HepG2 (cell line): ENCODE data around the gene OR10X1. TPM values are rescaled to one million over a fixed set of nuclear protein-coding genes. Genes with fewer than 3 reads are reported as not detected.

Experiments used
- ATAC-seq: fragments of 200-7000 bp; cut with Tn5 transposase; 3 replicates; pipeline ENCODE4 v1.9.1; 2020; ENCODE audit warnings: mild to moderate bottlenecking, moderate library complexity
- BruUV-seq: library from RNA; stranded (reverse); fragments of 400-500 nt; replicated peaks from 2 replicates; lab custom pipeline; 2021; lab: Mats Ljungman, UMichigan
- CTCF ChIA-PET: fragments of 300-600 bp; formaldehyde crosslinking; extraction: SDS; loops from one replicate; lab custom pipeline; 2021; ENCODE audit warnings: low total read pairs, inconsistent platforms, low intra/inter-chr PET ratio; lab: Yijun Ruan, JAX
- POLR2A ChIA-PET: fragments of 350-600 bp; sonication (Branson Sonifier 250); formaldehyde crosslinking; loops from one replicate; lab custom pipeline; 2020; ENCODE audit warnings: antibody characterized with exemption, inconsistent platforms; lab: Yijun Ruan, JAX
- DNase-seq: peaks from one replicate; pipeline ENCODE4 v3.0.0-alpha.2; 2015; ENCODE audit warnings: low spot score
- FAIRE-seq: peaks from 3 replicates; lab custom pipeline; 2011; peaks lifted over from hg19 to GRCh38; lab: Jason Lieb, UNC
- H2AFZ ChIP-seq: one replicate; pipeline ENCODE4 v1.6.1; 2011; ENCODE audit warnings: low read length, inconsistent platforms
- H3K27ac ChIP-seq: fragments of 300-600 bp; 3 replicates; pipeline ENCODE4 v1.8.0; 2011; ENCODE audit warnings: mixed run types, mild to moderate bottlenecking, mixed read lengths, low read length, inconsistent platforms; ENCODE audit not compliant: insufficient read depth; ENCODE audit errors: extremely low read length
- H3K27me3 ChIP-seq, 2 experiments: fragments of 200-600 bp in 1 of 2; 2 replicates in 1 of 2; 3 replicates in 1 of 2; pipeline versions ENCODE4 v1.6.0 to v1.8.0; 2011; ENCODE audit warnings: low read length in 2 of 2, mild to moderate bottlenecking in 2 of 2, moderate library complexity in 2 of 2, inconsistent platforms in 1 of 2; ENCODE audit not compliant: insufficient read depth in 2 of 2, control insufficient read depth in 1 of 2
- H3K36me3 ChIP-seq, 2 experiments: fragments of 200-600 bp in 1 of 2; replicated peaks in 1 of 2; 2 replicates in 1 of 2; 3 replicates in 1 of 2; pipeline versions ENCODE4 v1.5.1 to v1.8.0; 2011; ENCODE audit warnings: low read length in 2 of 2, inconsistent platforms in 1 of 2; ENCODE audit not compliant: insufficient read depth in 2 of 2, control insufficient read depth in 1 of 2
- H3K4me1 ChIP-seq: 2 replicates; pipeline ENCODE4 v1.5.1; 2012; ENCODE audit warnings: low read length, inconsistent platforms; ENCODE audit not compliant: insufficient read depth
- H3K4me2 ChIP-seq: 2 replicates; pipeline ENCODE4 v1.6.0; 2011; ENCODE audit warnings: low read depth, low read length, inconsistent platforms
- H3K4me3 ChIP-seq, 3 experiments: fragments of 200-600 bp in 1 of 3; sonication (generic), shearing (Covaris generic) in 1 of 3; replicated peaks in 1 of 3; 2 replicates each; pipeline ENCODE4 v1.5.1; 2011 to 2016; ENCODE audit warnings: low read length in 3 of 3, inconsistent platforms in 2 of 3, low read depth in 2 of 3, mild to moderate bottlenecking in 2 of 3, control low read depth in 1 of 3, mixed read lengths in 1 of 3; ENCODE audit not compliant: insufficient read depth in 1 of 3
- H3K79me2 ChIP-seq: one replicate; pipeline ENCODE4 v1.6.1; 2011; ENCODE audit warnings: low read length, inconsistent platforms; ENCODE audit not compliant: insufficient read depth
- H3K9ac ChIP-seq: 2 replicates; pipeline ENCODE4 v1.6.0; 2011; ENCODE audit warnings: mild to moderate bottlenecking, low read depth, low read length, inconsistent platforms; ENCODE audit not compliant: insufficient read depth
- H3K9me3 ChIP-seq: 2 replicates; pipeline ENCODE4 v1.5.1; 2012; ENCODE audit warnings: mild to moderate bottlenecking, low read length
- H4K20me1 ChIP-seq: 2 replicates; pipeline ENCODE4 v1.6.0; 2011; ENCODE audit warnings: inconsistent platforms, mild to moderate bottlenecking, low read length, moderate library complexity; ENCODE audit not compliant: insufficient read depth
- EEA1 ChIP-seq: sonication (generic); formaldehyde crosslinking; IDR thresholded peaks from 2 replicates; pipeline ENCODE4 v1.5.1; 2020; ENCODE audit warnings: mild to moderate bottlenecking, missing genetic modification reagents, borderline replicate concordance
- EZH2 ChIP-seq: conservative IDR thresholded peaks from 2 replicates; pipeline ENCODE4 v1.6.1; 2012; ENCODE audit warnings: mild to moderate bottlenecking, low read depth, low read length, moderate library complexity
- FOXK2 ChIP-seq: fragments of 450-650 bp; IDR thresholded peaks from 2 replicates; pipeline ENCODE4 v1.6.1; 2016
- GATA4 ChIP-seq: sonication (generic); IDR thresholded peaks from 2 replicates; pipeline ENCODE4 v1.6.1; 2016; ENCODE audit warnings: antibody characterized with exemption, low read depth, borderline replicate concordance
- HBP1 ChIP-seq: IDR thresholded peaks from 2 replicates; pipeline ENCODE4 v1.6.1; 2016; ENCODE audit warnings: low read depth, control low read depth
- KDM3A ChIP-seq: IDR thresholded peaks from 2 replicates; pipeline ENCODE4 v1.6.1; 2018; ENCODE audit warnings: low read depth, missing compliant biosample characterization
- NFIB ChIP-seq: sonication (generic); formaldehyde crosslinking; IDR thresholded peaks from 2 replicates; pipeline ENCODE4 v1.9.0; 2021; ENCODE audit warnings: missing genetic modification reagents, mild to moderate bottlenecking, borderline replicate concordance
- NR2F1 ChIP-seq, 2 experiments: fragments of 450-650 bp in 1 of 2; formaldehyde crosslinking in 1 of 2; IDR thresholded peaks; 2 replicates each; pipeline versions ENCODE4 v1.5.0 to v1.6.1; 2016 to 2020; ENCODE audit warnings: mild to moderate bottlenecking in 1 of 2, missing compliant biosample characterization in 1 of 2, missing genetic modification reagents in 1 of 2, moderate library complexity in 1 of 2
- PHF21A ChIP-seq: sonication (generic); formaldehyde crosslinking; IDR thresholded peaks from 2 replicates; pipeline ENCODE4 v1.5.0; 2020; ENCODE audit warnings: mild to moderate bottlenecking, missing genetic modification reagents
- PRDM4 ChIP-seq: sonication (generic); formaldehyde crosslinking; IDR thresholded peaks from 2 replicates; pipeline ENCODE4 v1.9.0; 2021; ENCODE audit warnings: missing genetic modification reagents, borderline replicate concordance
- SP1 ChIP-seq, 2 experiments: fragments of 450-650 bp in 1 of 2; sonication (generic) in 1 of 2; formaldehyde crosslinking in 1 of 2; IDR thresholded peaks; 2 replicates each; pipeline versions ENCODE4 v1.4.0 to v1.6.1; 2016 to 2020; ENCODE audit warnings: missing genetic modification reagents in 1 of 2
- SP2 ChIP-seq: sonication (generic); formaldehyde crosslinking; IDR thresholded peaks from 2 replicates; pipeline ENCODE4 v1.5.1; 2020; ENCODE audit warnings: mild to moderate bottlenecking, missing genetic modification reagents
- ZBED4 ChIP-seq: sonication (generic); formaldehyde crosslinking; IDR thresholded peaks from 2 replicates; pipeline ENCODE4 v1.4.0; 2020; ENCODE audit warnings: missing genetic modification reagents, borderline replicate concordance
- ZC3H13 ChIP-seq: sonication (generic); formaldehyde crosslinking; IDR thresholded peaks from 2 replicates; pipeline ENCODE4 v1.8.1; 2023; ENCODE audit warnings: mild to moderate bottlenecking, missing genetic modification reagents, moderate library complexity
- ZMAT3 ChIP-seq: sonication (generic); formaldehyde crosslinking; conservative IDR thresholded peaks from 2 replicates; pipeline ENCODE4 v1.7.0; 2021; ENCODE audit warnings: missing genetic modification reagents
- ZMYM2 ChIP-seq: sonication (generic); formaldehyde crosslinking; IDR thresholded peaks from 2 replicates; pipeline ENCODE4 v1.8.0; 2022; ENCODE audit warnings: mild to moderate bottlenecking, missing genetic modification reagents
- ZNF180 ChIP-seq: sonication (generic); formaldehyde crosslinking; IDR thresholded peaks from 2 replicates; pipeline ENCODE4 v1.4.0; 2020; ENCODE audit warnings: low read depth, missing genetic modification reagents, borderline replicate concordance
- ZNF354B ChIP-seq: sonication (generic); formaldehyde crosslinking; IDR thresholded peaks from 2 replicates; pipeline ENCODE4 v1.8.0; 2022; ENCODE audit warnings: mild to moderate bottlenecking, missing genetic modification reagents
- ZNF782 ChIP-seq: sonication (generic); formaldehyde crosslinking; IDR thresholded peaks from 2 replicates; pipeline ENCODE4 v1.4.0; 2020; ENCODE audit warnings: missing genetic modification reagents, mild to moderate bottlenecking, borderline replicate concordance
- WGBS: methylation state at CpG from one replicate; pipeline ENCODE4 v1.1.6; 2017; ENCODE audit warnings: low lambda C conversion rate; 5-methylcytosine and 5-hydroxymethylcytosine counted together
- in situ Hi-C: cut with HindIII; loops from 2 replicates; pipeline ENCODE4 v1.10.0; 2017; ENCODE audit warnings: low pct_unique_long_range_greater_than_20kb; ENCODE audit not compliant: extremely low pct_ligation_motif_present
- intact Hi-C: fragments of 100-400 bp; cut with micrococcal nuclease; formaldehyde crosslinking; loops from one replicate; pipeline ENCODE4 v1.10.0; 2022; ENCODE audit not compliant: unreplicated experiment
- polyA plus RNA-seq, 8 experiments: library from polyadenylated mRNA; depleted of rRNA in 3 of 8; stranded (reverse) in 7 of 8; unstranded in 1 of 8; fragments of >200 nt; fragmentation: Illumina TruSeq in 4 of 8; extraction: Trizol in 4 of 8; gene quantifications; 2 replicates each; pipeline versions ENCODE4 v1.2.1 to v1.2.3, GENCODE V29; 2011 to 2016; ENCODE audit warnings: low read depth in 4 of 8, missing spikeins in 1 of 8, mixed read lengths in 1 of 8; ENCODE audit not compliant: insufficient read depth in 1 of 8
- total RNA-seq, 5 experiments: library from RNA; depleted of rRNA; stranded (reverse); fragments of >200 nt; fragmentation: Illumina TruSeq; extraction: Trizol; gene quantifications; 2 replicates each; pipeline ENCODE4 v1.2.3, GENCODE V29; 2016; ENCODE audit warnings: low read depth in 1 of 5

OR10X1 gene
- total and polyA plus RNA-seq, 2 of the 13 experiments (the other 11 are each of a cell fraction or from before 2014, with no cell fraction given), result not detected

GRCh38 chr1:158552296-158552695, 27.4 kb downstream of the OR10X1 start:
- no TSS peak for BruUV-seq
- POLR2A ChIA-PET, result no interaction called here
- CTCF ChIA-PET, result no interaction called here
- DNase-seq, result no peak
- no peak overlapping the region for H3K9ac ChIP-seq
- intact Hi-C loops (no loop called here), in situ Hi-C loops (no loop called here)
- H3K4me3 ChIP-seq, result no peak overlapping the region
- no peaks in the 10 kb centered on the region for H4K20me1 ChIP-seq
- H3K9me3 ChIP-seq, result peaks cover 46% of the 10 kb centered on the region
- no peak for FAIRE-seq
- no peak overlapping the region for H2AFZ ChIP-seq
- WGBS, result 0% methylated on average over 1 of the region's 1 CpG
- no peak overlapping the region for H3K27ac ChIP-seq
- no peak for ATAC-seq
- H3K4me2 ChIP-seq, result no peak overlapping the region
- no peaks in the 10 kb centered on the region for H3K36me3 ChIP-seq
- H3K4me1 ChIP-seq, result no peaks in the 10 kb centered on the region
- no peaks in the 10 kb centered on the region for H3K27me3 ChIP-seq
- H3K79me2 ChIP-seq, result no peaks in the 10 kb centered on the region
- no peak for TF ChIP-seq SP1 (IDR thresholded peaks at IDR 0.05)
- TF ChIP-seq SP1 (CRISPR knock-in tag; IDR thresholded peaks at IDR 0.05), result no peak
- no peak for TF ChIP-seq NFIB (CRISPR knock-in tag)
- TF ChIP-seq PHF21A, result no peak
- TF ChIP-seq NR2F1 (CRISPR knock-in tag; IDR thresholded peaks at IDR 0.05), result no peak
- no peak for TF ChIP-seq ZNF782 (CRISPR knock-in tag)
- TF ChIP-seq EEA1 (CRISPR knock-in tag), result no peak
- no peak for TF ChIP-seq GATA4
- no peak for TF ChIP-seq SP2 (CRISPR knock-in tag)
- TF ChIP-seq ZC3H13, result no peak
- TF ChIP-seq ZNF354B (CRISPR knock-in tag), result no peak
- TF ChIP-seq EZH2, result no peak
- TF ChIP-seq ZMAT3, result no peak
- TF ChIP-seq HBP1 (CRISPR knock-in tag), result no peak
- TF ChIP-seq FOXK2, result no peak
- TF ChIP-seq ZNF180 (CRISPR knock-in tag), result no peak
- no peak for TF ChIP-seq KDM3A (CRISPR knock-in tag)
- TF ChIP-seq ZMYM2 (CRISPR knock-in tag), result no peak
- no peak for TF ChIP-seq PRDM4
- no peak for TF ChIP-seq ZBED4 (CRISPR knock-in tag)
